Activated T-cell treated with anti-CD3 and anti-CD28 coated beads for 48 hours (primary cell): ENCODE measurements around the gene NNT.
A peak's percentile ranks its signal among the peaks of the same experiment; 100 is the strongest.
"Not testable (repeated sequence)": the region's sequence is repeated elsewhere in the genome, so short reads cannot be mapped to it uniquely, and the experiment has no call there.

ENCODE experiments used
- DNase-seq: peaks from one replicate; pipeline ENCODE4 v3.0.0-alpha.2; 2020; ENCODE audit warnings: low read depth

Gene NNT

DNA sequence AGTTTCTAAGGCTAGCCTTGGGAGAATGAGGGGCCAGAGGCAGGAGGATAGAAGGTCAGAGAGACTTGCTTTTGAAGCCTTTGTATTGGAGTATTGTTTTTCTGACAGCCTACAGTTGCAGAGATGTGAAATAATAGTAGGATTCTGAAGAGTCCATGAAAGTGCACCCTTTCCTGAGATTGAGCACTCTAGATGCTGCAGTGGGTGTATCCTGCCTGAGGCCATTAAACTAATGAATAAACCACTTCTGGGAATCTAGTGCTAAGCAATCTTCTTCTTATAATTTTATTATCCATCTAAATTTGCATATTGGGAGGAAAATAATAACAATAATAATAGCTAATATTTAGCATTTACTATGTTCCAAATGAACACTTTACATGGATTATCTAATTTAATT, 19.3 kb upstream of the NNT start:
- DNase-seq, result no peak

DNA sequence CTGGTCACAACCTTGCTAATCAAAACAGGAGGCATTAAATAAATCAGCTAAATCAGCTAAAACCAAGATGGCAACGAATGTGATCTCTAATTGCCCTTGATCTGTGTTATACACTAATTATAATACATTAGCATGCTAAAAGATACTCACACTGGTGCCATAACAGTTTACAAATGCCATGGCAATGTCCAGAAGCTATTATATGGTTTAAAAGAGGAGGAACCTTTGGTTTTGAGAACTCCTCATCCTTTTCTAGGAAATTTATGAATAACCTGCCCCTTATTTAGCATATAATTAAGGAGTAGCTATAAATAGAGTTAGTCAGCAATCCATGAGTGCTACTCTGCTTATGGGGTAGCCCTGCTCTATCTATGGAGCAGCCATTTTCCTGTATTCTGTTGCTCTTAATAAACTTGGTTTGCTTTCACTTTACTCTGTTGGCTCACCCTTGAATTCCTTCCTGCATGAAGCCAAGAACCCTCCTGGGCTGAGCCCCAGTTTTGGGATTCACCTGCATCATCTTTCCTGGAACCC, 18.7 kb upstream of the NNT start:
- no peak for DNase-seq

- no peak for DNase-seq
These were observed 14.1 kb upstream of the NNT start for GRCh38 chr5:43588842-43589241.

GRCh38 chr5:43589310-43589709, 13.7 kb upstream of the NNT start:
- no peak for DNase-seq

GRCh38 chr5:43590700-43591099, 12.3 kb upstream of the NNT start:
- DNase-seq, result no peak

DNA sequence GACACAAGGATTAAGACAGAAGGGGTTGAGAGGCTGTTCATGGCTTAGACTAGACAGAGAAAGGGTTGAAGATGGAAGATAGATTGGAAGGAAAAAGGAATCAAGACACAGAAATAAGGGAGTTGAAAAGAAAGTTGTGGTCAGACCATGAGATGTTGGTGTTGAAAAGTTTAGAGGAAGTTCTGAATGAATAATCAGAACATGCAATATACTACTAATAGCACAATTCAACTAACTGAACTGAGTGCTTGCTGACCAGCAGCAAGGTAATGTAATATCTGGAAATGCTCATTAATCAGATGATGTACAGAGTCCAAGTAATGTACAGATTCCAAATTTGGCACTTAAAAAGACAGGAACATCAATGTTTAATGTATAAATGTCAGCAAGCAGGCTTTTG, 10.6 kb upstream of the NNT start:
- DNase-seq, result no peak

DNA sequence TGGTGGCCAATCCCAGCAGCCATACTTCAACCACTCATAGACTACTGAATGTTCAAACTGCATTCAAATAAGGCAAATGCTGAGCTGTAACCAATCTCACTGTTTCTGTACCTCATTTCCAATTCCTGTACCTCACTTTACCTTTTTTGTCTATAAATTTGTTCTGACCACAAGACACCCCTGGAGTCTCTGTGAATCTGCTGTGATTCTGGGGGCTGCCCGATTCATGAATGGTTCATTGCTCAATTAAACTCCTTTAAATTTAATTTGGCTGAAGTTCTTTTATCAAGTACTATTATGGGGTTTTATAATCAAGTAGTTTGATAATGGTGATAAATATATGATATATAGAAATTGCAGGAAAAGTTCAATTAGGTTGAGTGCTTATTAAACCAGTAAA, 4.1 kb upstream of the NNT start:
- not testable (repeated sequence) for DNase-seq

GRCh38 chr5:43601454-43602260, 1.3 kb upstream of the NNT start:
- no peak for DNase-seq

- peak; percentile 66 for DNase-seq
These were observed 601 bp downstream of the NNT start for GRCh38 chr5:43603344-43604217.

- no peak for DNase-seq
These were observed 1.7 kb downstream of the NNT start for GRCh38 chr5:43604699-43605098.

GRCh38 chr5:43606351-43606750, 3.4 kb downstream of the NNT start:
- DNase-seq, result no peak

DNA sequence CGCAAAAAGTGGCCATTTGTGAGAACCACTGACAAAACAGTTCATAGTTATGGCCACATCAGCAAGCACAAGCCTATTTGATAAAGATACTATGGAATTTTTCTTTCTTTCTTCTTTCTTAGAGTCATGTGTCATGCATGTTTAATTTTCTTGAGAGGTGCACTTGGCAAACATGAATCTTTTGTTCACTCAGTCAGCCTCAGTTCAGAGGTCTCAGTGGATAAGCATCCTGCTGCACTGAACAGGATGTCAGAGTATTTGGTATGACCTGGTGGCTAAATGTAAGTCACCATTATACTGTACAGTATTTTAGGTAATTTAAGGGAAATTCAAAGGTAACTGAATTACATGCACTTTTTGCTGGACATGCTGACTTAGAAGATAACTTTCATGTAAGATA, 5.4 kb downstream of the NNT start:
- DNase-seq, result no peak

DNA sequence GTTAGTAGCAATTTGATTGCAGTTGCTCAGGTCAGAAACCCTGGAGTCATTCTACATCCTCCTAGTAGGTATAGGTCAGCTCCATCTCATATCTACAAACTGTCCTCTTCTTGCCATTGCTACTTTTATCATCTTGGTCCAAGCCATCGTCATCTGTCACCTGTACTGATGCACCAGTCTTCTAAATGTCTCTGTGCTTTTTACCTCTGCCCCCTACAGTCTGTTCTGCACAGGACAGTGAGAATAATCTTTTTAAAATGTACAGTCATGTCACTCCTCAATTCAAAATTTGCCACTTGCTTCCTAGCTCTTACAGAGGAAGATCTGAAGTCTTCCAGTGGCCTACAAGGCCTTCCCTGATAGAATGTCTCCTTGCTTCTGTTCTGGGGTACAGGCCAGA, 6.8 kb downstream of the NNT start:
- DNase-seq, result no peak

DNA sequence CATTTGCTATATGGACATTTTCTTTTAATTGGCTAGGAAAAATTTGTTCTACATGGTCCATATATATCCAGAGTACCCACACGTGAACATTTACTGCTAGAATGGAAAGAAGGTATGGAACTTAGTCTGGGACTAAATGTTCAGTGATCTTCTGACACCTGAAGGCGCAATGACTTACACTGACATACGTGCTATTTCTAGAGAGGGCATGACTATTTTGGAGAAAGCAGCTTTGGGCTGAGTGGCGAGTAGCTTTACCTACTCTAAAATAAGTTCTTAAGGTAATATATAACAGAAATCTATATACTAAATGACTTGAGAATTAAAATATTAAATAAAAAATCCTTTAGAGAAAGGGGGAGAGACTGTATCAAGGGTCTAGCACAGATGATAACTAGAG, 10.4 kb downstream of the NNT start:
- no peak for DNase-seq

- no peak for DNase-seq
These were observed 12.6 kb downstream of the NNT start for GRCh38 chr5:43615445-43616184.

DNA sequence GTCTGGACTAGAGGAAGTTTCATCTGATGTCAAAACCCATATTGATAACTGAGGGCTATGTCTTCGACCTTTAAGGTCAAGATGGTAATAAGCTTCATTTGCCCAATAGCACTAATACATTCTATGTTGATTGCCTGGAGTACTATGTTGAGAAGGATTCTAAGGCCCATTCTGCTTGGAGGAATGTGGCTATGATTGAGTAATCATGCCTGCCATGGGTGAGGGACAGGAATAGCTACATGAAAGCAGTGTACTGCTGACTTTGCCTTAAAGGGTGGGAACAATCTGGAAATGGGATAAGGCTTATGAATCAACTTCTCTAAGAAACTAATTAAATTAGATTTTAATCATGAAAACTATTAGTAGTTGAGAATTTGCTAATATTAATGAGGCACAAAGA, 13.6 kb downstream of the NNT start:
- DNase-seq, result no peak

DNA sequence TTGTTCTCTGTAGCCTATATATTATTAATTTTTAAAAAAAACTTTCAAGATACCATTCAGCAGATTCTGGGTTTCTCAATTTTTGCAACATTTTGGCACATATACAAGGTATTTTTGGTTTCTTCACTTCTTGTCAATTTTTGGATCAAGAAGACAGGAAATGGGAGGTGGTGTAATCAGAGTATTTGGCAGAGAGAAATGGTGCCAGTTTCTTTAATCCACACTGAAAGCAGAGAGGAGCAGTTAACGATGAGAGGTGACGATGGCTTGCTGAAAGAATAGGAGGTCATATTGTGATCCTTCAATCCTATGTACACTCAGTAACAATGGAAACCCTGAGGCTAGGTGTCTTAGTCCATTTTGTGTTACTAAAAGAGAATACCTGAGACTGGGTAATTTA, 16.4 kb downstream of the NNT start:
- no peak for DNase-seq

GRCh38 chr5:43619911-43620310, 16.9 kb downstream of the NNT start:
- DNase-seq, result no peak

GRCh38 chr5:43620944-43621505, 18.0 kb downstream of the NNT start:
- DNase-seq, result no peak

- no peak for DNase-seq
These were observed 19.1 kb downstream of the NNT start for GRCh38 chr5:43622074-43622473.

DNA sequence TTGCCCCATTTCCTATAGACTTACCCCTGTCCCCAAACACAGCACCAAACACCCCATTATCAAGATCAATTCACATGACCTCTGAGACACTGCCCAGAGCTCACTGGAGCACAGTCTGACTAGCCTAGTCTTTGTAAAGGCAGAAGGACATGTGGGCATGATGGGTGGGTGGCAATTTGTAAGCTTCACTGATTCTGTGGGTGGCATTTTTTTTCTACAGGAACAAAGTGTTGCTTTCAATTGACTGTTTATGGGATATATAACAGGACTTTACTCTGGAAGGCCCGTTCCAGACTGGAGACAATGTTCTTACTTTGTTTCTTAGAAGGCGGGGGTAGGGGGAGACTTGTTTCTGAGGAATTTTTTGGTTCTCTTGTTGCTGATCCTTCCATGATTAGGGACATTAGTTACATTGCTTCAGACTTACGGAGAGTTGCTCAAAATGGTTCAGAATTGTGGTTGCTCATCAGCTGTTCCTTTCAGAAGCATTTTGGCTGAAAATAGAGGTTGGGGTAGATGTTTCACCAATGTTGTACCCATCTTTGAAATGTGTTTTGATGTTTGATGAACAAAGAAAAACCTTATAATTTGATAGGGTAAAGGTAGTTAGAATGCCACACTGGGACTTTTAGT, 20.2 kb downstream of the NNT start:
- no peak for DNase-seq

DNA sequence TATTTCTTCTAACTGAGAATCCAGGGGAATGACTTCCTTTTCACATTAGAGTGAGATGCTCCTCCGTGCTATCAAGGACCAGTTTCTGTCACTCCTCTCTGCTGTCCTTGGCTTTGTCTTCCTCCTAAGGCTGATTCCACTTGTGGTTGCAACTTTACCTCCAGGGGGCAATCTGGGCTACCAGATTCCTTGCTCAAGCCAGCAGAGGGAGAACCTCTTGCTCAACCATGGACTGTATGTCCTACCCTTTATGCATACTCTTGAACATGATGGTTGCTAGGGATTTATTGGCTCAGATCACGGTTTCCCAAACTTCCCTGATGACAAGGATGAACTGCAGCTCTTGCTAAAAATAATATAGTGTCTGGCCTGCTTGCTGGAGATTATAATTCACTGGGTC, 24.0 kb downstream of the NNT start:
- DNase-seq, result no peak
